Measurements from ENCODE around the gene IL17RD. TPM values are rescaled to one million over a fixed set of nuclear protein-coding genes. Genes with fewer than 3 reads are reported as not detected.

Gene IL17RD
- 26.1 and 33.6 TPM in 2 replicates for total RNA-seq (ENCODE audit: low replicate concordance)

DNA sequence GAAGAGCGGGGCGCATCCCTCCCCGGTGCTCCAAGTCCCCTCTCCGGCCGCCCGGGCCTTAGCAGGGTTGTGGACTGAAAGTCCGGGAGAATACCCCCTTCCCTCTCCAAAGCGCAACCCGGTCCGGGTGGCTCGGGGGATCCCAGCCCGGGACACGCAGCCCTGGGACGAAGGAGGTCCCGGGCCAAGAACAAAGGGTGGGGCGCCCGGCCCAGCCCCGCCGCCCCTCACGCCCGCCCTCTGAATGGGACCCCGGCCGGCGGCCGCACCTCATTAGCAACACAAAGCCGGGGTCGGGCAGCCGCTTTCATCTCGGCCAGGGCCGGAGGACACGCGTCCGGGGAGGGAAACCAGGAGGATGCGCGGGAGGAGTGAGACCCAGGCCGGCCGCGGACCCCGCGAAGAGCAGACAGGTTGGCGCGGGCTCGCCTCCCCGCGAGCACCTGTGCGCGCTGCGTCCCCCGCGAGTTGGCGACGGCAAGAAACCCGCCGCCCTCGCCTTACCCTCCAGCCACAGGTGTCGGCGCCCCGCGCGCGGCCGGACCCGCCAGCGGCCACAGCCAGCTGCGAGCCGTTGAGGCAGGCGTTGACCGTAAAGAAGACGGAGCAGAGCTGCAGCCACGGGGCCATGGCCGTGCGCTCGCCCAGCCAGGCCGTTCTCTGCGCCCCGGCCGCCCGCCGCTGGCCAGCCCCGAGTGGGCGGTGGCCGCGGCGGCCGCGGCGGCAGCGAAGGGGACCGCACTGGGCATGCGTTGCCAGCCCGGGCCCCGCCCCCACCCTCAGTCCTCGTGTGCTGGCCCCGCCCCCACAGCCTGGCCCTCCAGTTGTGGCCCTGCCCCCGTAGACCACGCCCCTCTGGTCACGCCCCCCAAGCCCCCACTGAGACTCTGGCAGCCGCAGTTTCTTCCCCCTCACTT, at the start of gene IL17RD:
Gene IL17RD, minus strand, starts transcription at position 697 of the 917 bp plus-strand sequence. Its CDS starts 67 bp downstream, at position 630.
- Mint-ChIP-seq H3K27ac (peak within 1 kb of the TSS; percentile 89), H3K27me3 (ENCODE audit: insufficient read depth, low read depth) (peaks cover 2% of the 10 kb centered on the region), H3K4me1 (peaks cover 69% of the 10 kb centered on the region), H3K36me3 (peaks cover 7% of the 10 kb centered on the region), H3K4me3 (peak within 1 kb of the TSS; percentile 97), H3K9me3 (no peaks in the 10 kb centered on the region)
- H3K27ac ChIP-seq = no peak within 1 kb of the TSS
- H3K36me3 ChIP-seq = no peaks in the 10 kb centered on the region
- peaks cover 84% of the 10 kb centered on the region for H3K27me3 ChIP-seq
- H3K4me1 ChIP-seq = peaks cover 63% of the 10 kb centered on the region
- no peaks in the 10 kb centered on the region for H3K9me3 ChIP-seq (ENCODE audit: low read depth)
- peak within 1 kb of the TSS; percentile 72 for H3K4me3 ChIP-seq
- peak within 1 kb of the TSS; percentile 54 for H2AFZ ChIP-seq (replicated peaks)
- H3F3A ChIP-seq (ENCODE audit: low read depth) = peaks cover 28% of the 10 kb centered on the region
- H3K9ac ChIP-seq = peak within 1 kb of the TSS; percentile 7
- H3K79me2 ChIP-seq (ENCODE audit: low read depth) = peaks cover 39% of the 10 kb centered on the region
- no peak for TF ChIP-seq EZH2phosphoT487 (IDR thresholded peaks at IDR 0.05)
- TF ChIP-seq, protein P1, sequence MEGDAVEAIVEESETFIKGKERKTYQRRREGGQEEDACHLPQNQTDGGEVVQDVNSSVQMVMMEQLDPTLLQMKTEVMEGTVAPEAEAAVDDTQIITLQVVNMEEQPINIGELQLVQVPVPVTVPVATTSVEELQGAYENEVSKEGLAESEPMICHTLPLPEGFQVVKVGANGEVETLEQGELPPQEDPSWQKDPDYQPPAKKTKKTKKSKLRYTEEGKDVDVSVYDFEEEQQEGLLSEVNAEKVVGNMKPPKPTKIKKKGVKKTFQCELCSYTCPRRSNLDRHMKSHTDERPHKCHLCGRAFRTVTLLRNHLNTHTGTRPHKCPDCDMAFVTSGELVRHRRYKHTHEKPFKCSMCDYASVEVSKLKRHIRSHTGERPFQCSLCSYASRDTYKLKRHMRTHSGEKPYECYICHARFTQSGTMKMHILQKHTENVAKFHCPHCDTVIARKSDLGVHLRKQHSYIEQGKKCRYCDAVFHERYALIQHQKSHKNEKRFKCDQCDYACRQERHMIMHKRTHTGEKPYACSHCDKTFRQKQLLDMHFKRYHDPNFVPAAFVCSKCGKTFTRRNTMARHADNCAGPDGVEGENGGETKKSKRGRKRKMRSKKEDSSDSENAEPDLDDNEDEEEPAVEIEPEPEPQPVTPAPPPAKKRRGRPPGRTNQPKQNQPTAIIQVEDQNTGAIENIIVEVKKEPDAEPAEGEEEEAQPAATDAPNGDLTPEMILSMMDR (IDR thresholded peaks at IDR 0.05) = no peak
- TF ChIP-seq EZH2 (IDR thresholded peaks at IDR 0.05) = no peak
- DNase-seq (ENCODE audit: low spot score) = peak; percentile 96
- H3K4me2 ChIP-seq = peak within 1 kb of the TSS; percentile 93
- H4K20me1 ChIP-seq (ENCODE audit: low read depth) = peaks cover 45% of the 10 kb centered on the region

DNA sequence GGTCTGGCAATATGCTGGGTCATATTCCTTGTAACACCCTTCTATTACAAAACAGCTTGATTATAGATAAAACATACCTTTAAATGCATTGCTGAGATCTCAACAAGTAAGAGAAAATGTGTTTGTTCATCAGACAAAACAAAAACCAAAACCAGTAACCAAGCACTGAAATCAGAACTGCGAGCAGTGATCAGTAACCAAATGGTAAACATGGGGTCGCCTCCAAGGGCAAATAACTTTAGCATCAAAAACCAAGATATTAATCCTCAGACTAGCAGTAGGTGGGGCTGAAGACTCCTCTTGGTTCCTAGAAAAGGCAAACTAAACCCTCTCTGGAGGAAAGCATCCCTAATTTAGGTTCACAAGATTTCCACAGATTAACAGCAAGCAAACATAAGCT, 41.3 kb upstream of the IL17RD start:
- Mint-ChIP-seq H3K27ac (no peak overlapping the region), H3K9me3 (no peaks in the 10 kb centered on the region), H3K4me1 (no peaks in the 10 kb centered on the region), H3K27me3 (ENCODE audit: insufficient read depth, low read depth) (peaks cover 2% of the 10 kb centered on the region), H3K36me3 (no peaks in the 10 kb centered on the region), H3K4me3 (no peak overlapping the region)
- no peaks in the 10 kb centered on the region for H3K36me3 ChIP-seq
- H3K27me3 ChIP-seq = no peaks in the 10 kb centered on the region
- H3K9me3 ChIP-seq (ENCODE audit: low read depth) = no peaks in the 10 kb centered on the region
- H3K4me2 ChIP-seq = no peak overlapping the region
- TF ChIP-seq, protein P1 (IDR thresholded peaks at IDR 0.05) = no peak
- no peak for TF ChIP-seq EZH2 (IDR thresholded peaks at IDR 0.05)
- H3K4me1 ChIP-seq = peaks cover 9% of the 10 kb centered on the region
- H3K9ac ChIP-seq = no peak overlapping the region
- no peak overlapping the region for H2AFZ ChIP-seq (replicated peaks)
- no peaks in the 10 kb centered on the region for H3K79me2 ChIP-seq (ENCODE audit: low read depth)
- DNase-seq (ENCODE audit: low spot score) = no peak
- no peak overlapping the region for H3K4me3 ChIP-seq
- H3F3A ChIP-seq (ENCODE audit: low read depth) = peaks cover 13% of the 10 kb centered on the region
- no peak overlapping the region for H3K27ac ChIP-seq
- no peaks in the 10 kb centered on the region for H4K20me1 ChIP-seq (ENCODE audit: low read depth)

DNA sequence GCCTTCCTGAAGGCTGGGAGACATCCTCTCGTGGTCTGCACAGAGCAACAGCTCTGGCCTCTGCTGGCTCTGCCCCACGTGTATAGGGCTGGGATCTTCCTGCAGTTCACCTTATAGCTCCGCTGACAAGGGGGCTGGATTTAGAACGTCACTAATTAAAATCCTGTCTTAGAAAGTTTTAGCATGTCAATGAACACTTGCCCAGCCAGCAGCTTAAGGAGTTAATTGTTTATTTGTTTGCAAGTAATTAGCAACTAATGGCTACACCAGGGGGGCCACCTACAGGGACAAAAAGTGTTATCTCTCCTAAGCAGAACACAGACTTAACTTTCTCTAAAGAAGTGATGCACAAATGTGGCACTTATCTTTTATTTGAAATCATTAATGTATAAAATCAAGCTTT, 34.7 kb upstream of the IL17RD start, which contains the start of gene HESX1:
Gene HESX1, minus strand, starts transcription at position 84 of the 403 bp plus-strand sequence. Its CDS starts 60 bp downstream, at position 24.
- DNase-seq (ENCODE audit: low spot score) = peak; percentile 89
- Mint-ChIP-seq H3K27ac (no peak within 1 kb of the TSS), H3K9me3 (no peaks in the 10 kb centered on the region), H3K36me3 (no peaks in the 10 kb centered on the region), H3K27me3 (ENCODE audit: insufficient read depth, low read depth) (peaks cover 3% of the 10 kb centered on the region), H3K4me3 (no peak within 1 kb of the TSS), H3K4me1 (peaks cover 10% of the 10 kb centered on the region)
- Histone ChIP-seq H3K27me3 (no peaks in the 10 kb centered on the region), H3K4me3 (peak within 1 kb of the TSS; percentile 68), H4K20me1 (ENCODE audit: low read depth) (no peaks in the 10 kb centered on the region), H3K4me1 (peaks cover 53% of the 10 kb centered on the region), H3F3A (ENCODE audit: low read depth) (peaks cover 69% of the 10 kb centered on the region), H3K27ac (peak within 1 kb of the TSS; percentile 85), H2AFZ (replicated peaks) (no peak within 1 kb of the TSS), H3K79me2 (ENCODE audit: low read depth) (peaks cover 51% of the 10 kb centered on the region), H3K9ac (peak within 1 kb of the TSS; percentile 69), H3K9me3 (ENCODE audit: low read depth) (no peaks in the 10 kb centered on the region), H3K4me2 (peak within 1 kb of the TSS; percentile 79), H3K36me3 (no peaks in the 10 kb centered on the region)
- TF ChIP-seq, protein P1 (IDR thresholded peaks at IDR 0.05) = no peak
- peak; percentile 59 for TF ChIP-seq EZH2phosphoT487 (IDR thresholded peaks at IDR 0.05)
